ENCODE results near the gene CD151.

Gene CD151

DNA sequence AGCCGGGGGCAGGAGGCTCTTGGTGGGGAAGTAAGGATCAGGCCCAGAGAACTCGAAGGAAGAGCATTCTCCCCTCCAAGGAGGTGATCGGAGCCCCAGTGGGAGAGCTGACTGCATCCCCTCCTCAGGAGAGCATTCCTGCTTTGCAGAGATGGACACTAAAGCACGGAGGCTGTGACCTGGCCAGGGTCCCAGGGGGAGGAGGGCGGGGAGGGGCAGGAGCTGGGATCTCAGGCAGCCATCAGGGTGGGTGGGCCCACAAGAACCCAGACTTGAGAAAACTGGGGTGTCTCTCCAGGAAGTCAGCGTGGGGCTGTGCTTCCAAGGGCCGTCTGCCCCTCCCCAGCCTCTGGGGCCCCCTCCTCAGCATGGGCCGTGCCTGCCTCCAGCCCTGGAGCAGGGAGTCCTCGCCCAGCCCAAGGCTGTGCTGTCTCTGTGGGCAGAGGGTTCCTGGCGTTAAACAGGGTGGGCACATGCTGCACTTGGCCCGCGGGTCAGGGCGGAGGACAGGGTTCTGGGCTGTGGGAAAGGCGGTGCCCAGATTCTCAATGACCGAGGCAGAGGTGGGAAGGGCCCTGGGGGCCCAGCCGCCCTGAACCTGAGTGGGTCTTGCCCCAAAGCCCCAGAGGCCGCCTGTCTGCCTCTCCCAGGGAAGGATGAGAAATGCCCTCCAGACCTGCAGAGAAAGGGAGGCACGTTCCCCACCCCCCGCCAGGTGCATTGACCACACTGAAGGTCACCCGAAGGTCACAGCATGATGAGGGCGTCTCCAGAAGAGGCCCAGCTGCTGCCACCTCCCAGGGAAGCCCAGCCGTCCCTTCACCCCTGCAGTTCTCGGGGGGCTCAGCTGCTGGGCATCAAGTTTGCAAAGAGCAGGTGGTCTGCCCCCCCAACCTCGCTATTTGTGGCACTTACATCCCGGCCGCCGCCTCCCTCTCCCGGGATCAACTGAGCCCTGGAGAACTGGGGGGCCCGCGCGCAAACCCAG, 43.5 kb upstream of the CD151 start:
- TF ChIP-seq, protein P1, sequence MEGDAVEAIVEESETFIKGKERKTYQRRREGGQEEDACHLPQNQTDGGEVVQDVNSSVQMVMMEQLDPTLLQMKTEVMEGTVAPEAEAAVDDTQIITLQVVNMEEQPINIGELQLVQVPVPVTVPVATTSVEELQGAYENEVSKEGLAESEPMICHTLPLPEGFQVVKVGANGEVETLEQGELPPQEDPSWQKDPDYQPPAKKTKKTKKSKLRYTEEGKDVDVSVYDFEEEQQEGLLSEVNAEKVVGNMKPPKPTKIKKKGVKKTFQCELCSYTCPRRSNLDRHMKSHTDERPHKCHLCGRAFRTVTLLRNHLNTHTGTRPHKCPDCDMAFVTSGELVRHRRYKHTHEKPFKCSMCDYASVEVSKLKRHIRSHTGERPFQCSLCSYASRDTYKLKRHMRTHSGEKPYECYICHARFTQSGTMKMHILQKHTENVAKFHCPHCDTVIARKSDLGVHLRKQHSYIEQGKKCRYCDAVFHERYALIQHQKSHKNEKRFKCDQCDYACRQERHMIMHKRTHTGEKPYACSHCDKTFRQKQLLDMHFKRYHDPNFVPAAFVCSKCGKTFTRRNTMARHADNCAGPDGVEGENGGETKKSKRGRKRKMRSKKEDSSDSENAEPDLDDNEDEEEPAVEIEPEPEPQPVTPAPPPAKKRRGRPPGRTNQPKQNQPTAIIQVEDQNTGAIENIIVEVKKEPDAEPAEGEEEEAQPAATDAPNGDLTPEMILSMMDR (IDR thresholded peaks at IDR 0.05; ENCODE audit: insufficient read depth, low read depth, low read length, missing control alignments): no peak
- peak overlapping the region; percentile 44 for H3K4me3 ChIP-seq (ENCODE audit: low read depth, low read length)
- DNase-seq (ENCODE audit: low read depth): peak; percentile 65

DNA sequence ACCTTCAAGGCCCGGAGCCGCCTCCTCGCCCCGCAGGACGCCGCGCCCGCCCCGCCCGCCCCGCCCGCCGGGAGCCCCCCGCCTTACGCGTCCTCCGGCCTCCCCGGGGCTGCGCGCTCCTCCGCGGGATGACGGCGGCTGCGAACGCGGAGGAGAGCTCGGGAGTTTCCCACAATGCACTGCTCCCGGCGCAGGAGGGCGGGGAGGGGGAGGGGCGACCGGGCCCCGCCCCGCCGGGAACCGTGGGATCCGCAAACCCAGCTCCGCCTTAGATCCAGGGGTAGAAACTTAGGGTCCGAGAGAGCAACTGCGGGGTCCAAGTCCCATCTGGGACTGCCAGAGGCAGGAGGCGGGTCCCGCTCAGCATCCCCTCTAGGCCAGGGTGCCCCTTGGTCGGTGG, 42.8 kb upstream of the CD151 start, which contains the start of gene CEND1:
TSS of gene CEND1 (minus strand) at position 148 of the 400 bp plus-strand sequence. CDS start 1,514 bp downstream, outside the sequence.
- DNase-seq (ENCODE audit: low read depth): peak; percentile 73
- TF ChIP-seq, protein P1 (IDR thresholded peaks at IDR 0.05; ENCODE audit: insufficient read depth, low read depth, low read length, missing control alignments): no peak
- peak within 1 kb of the TSS; percentile 44 for H3K4me3 ChIP-seq (ENCODE audit: low read depth, low read length)

DNA sequence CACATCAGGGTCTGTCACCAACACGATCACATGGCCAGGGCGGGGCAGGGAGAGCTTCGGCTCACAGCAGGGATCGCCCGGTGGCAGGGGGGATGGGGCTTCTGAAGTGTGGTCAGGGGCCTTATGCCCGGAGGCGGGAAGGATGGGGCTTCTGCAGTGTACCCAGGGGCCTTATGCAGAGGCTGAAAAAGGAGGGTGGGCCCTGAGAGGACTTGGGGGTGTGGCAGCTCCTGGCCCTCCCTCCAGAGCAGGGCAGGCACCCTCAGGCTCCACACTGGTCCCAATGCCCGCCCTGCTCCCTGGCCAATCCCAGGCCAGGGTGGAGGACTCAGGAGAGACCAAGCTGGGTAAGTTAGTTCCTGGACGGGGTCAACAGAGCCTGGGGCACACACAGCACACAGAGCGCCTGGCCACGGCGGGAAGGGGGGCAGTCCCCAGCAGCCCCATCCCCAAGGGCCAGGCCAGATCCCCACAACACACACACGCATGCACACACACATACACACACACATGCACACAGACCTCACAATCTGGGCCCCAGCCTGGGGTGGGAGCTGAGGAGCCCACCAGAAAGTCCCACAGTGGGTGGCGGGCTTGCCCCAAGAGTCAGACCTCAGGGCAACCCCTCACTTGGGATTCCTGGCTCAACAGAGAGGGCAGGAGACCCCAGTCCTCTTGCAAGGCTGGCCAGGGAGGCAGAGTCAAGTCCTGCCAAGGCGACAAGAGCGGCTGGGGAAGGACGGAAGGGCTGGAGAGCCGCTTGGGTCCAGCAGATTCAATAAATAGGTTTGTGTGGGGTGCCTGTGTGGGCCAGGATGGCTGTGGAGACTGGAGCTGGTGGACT, 41.8 kb upstream of the CD151 start:
- no peak overlapping the region for H3K4me3 ChIP-seq (ENCODE audit: low read depth, low read length)
- TF ChIP-seq, protein P1 (IDR thresholded peaks at IDR 0.05; ENCODE audit: insufficient read depth, low read depth, low read length, missing control alignments): no peak
- DNase-seq (ENCODE audit: low read depth): no peak

DNA sequence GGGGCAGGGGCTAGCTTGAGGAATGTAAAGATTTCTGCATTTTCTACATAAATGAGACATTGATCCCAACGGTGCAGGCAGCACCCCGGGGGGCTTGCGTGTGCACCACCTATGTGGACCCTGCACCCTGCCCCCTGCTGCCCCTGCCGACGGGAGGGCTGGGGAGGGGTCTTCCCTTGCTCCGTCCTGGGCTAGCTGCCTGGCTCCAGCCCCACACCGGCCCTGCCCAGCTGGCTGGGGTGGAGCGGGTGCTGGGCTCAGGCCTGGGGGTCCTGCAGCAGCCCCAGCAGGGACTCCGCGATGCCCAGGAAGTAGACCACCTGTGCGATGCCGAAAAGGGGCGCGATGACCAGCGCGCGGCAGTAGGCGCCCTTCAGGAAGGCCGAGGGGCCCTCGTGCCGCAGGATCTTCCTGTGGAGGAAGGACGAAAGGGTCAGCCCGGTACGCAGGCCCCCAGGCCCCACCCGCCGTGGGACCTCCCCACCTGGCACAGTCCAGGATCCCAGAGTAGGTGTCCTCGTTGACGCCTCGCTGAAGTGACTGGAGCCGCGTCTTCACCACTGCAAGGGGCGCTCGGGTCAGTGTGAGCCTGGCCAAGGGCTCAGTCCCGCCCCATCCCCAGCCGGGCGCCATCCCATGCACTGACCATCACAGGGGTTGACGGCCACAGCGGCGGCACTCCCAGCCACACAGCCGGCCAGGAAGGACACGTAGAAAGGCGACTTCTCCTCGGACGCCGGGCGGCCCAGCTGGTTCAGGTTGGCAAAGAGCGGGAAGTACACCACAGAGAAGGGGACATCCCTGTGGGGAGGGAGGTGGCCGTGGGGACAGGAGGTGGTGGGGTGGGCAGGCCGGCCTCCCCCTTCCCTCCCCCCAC, 40.9 kb upstream of the CD151 start:
- DNase-seq (ENCODE audit: low read depth): no peak
- H3K4me3 ChIP-seq (ENCODE audit: low read depth, low read length): no peak overlapping the region
- TF ChIP-seq, protein P1 (IDR thresholded peaks at IDR 0.05; ENCODE audit: insufficient read depth, low read depth, low read length, missing control alignments): no peak

DNA sequence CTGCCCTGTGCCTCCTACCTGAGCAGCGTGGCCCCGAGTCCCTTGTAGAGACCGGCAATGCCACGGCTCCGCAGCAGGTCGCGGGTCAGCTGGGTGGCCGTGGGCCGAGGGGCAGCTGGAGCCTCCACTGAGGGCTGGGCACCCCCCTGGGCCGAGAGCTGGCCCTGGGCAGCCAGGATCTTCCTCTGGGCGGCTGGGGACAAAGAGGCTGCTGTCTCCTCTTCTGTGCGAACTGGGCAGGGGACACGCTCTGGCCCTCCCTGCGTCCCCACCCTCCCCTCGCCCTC, 40.3 kb upstream of the CD151 start:
- DNase-seq (ENCODE audit: low read depth): no peak
- H3K4me3 ChIP-seq (ENCODE audit: low read depth, low read length): no peak overlapping the region
- TF ChIP-seq, protein P1 (IDR thresholded peaks at IDR 0.05; ENCODE audit: insufficient read depth, low read depth, low read length, missing control alignments): no peak

DNA sequence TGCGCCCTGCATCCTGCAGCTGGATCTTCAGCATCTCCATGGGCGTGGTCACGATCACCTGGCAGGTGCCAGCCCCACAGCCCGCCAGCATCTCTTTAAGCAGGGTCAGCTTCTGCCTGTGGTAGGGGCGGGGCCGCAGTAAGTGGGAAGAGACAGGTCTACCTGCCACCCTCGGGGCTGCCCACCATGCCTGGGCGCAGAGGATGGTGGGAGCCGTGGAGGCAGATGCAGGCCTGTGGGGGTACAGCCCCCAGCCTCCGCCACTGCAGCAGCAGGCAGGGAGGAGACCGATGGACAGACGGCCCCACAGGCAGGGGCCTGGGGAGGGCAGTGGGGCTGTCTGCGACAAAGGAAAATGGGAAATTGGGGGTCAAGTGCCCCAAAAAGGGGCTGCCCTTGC, 39.9 kb upstream of the CD151 start:
- TF ChIP-seq, protein P1 (IDR thresholded peaks at IDR 0.05; ENCODE audit: insufficient read depth, low read depth, low read length, missing control alignments): no peak
- H3K4me3 ChIP-seq (ENCODE audit: low read depth, low read length): no peak overlapping the region
- no peak for DNase-seq (ENCODE audit: low read depth)

Measured in GM12865 (cell line).